ENCODE data around the gene CCND2.

CCND2 gene

GRCh38 chr12:4308334-4308950, 34.9 kb downstream of the CCND2 start:
- no peak for DNase-seq (ENCODE audit: extremely low read depth, low read depth)
- no peak for TF ChIP-seq CTCF (IDR thresholded peaks at IDR 0.05; ENCODE audit: low read depth, low read length)

GRCh38 chr12:4311776-4312175, 38.2 kb downstream of the CCND2 start:
- no peak for TF ChIP-seq CTCF (IDR thresholded peaks at IDR 0.05; ENCODE audit: low read depth, low read length)
- no peak for DNase-seq (ENCODE audit: extremely low read depth, low read depth)

- TF ChIP-seq CTCF (IDR thresholded peaks at IDR 0.05; ENCODE audit: low read depth, low read length): no peak
- DNase-seq (ENCODE audit: extremely low read depth, low read depth): no peak
These were observed 38.7 kb downstream of the CCND2 start for GRCh38 chr12:4312251-4312650.

DNA sequence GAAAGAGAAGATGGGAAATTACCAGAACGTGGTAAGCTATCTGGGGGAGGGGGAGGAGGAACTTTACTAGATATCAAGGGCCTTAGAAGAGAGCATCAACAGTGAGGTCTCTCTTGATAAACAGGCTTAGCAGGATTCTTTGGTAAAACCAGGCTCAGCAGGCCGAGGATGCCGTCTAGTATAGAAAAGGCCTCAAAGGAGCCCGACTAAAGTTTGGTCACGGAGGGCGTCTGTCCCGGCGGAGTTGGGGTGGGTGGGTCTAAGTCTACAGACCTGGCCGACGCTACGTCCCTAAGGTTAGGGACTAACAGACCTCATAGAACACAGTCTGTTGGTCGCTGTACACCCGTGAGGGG, 46.9 kb downstream of the CCND2 start:
- TF ChIP-seq CTCF (IDR thresholded peaks at IDR 0.05; ENCODE audit: low read depth, low read length): no peak

DNA sequence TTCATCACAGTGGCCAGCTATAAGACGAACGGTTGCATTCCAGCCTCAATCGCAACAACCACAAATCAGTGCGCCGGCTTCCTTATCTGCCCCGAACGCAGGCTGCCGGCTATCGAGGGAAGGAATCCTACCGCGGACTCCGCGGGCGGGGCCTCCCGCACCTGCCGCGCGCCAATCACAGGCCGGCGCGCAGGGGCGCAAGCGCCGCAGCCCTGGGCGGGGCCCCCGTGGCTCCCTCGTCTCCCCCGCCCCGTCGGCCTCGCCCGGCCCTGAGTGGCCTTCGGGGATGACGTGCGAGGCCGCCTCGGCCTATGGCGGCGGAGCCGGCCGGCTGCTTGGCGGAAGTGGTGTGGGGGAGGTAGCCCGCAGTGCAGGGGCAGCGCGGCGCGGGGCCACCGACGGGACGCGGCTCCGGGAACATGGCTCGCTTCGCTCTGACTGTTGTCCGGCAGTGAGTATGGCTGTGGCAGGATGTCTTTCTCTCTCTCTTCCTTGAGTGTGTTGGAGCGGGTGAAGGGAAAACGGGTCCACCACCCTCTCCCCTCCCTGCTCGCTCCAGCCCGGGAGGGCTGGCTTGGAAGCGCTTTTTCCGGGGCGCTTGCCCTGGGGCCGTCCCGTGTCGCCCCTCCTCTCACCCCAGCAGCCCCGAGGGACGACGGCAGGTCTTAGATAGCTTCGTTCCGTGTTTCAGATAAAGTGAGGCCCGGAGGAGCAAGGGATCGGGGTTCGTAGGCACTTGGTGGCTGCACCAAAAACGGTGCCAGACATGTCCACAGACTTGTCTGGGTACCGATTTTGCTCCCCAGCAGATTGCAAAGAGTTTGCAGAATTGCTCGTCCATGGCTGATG, 47.5 kb downstream of the CCND2 start, which contains the start of gene TIGAR:
Gene TIGAR (plus strand): TSS at position 361 of the 849 bp plus-strand sequence. CDS start 59 bp downstream, at position 420.
- no peak for TF ChIP-seq CTCF (IDR thresholded peaks at IDR 0.05; ENCODE audit: low read depth, low read length)
- peak; percentile 75 for DNase-seq (ENCODE audit: extremely low read depth, low read depth)

More for the DNA sequence above, 46.9 kb downstream of the CCND2 start:
- DNase-seq (ENCODE audit: extremely low read depth, low read depth): no peak

GRCh38 chr12:4322726-4323125, 49.2 kb downstream of the CCND2 start:
- TF ChIP-seq CTCF (IDR thresholded peaks at IDR 0.05; ENCODE audit: low read depth, low read length): no peak
- DNase-seq (ENCODE audit: extremely low read depth, low read depth): no peak

All from AG09319 (cell line).